HG02571 (cell line): ENCODE results near the gene WFDC9.
"Not testable (repeated sequence)": the region's sequence is repeated elsewhere in the genome, so short reads cannot be mapped to it uniquely, and the experiment has no call there.

Source experiments
- ATAC-seq: cut with Tn5 transposase; IDR thresholded peaks from one replicate; pipeline ENCODE4 v1.9.1; 2021; ENCODE audit warnings: mild to moderate bottlenecking, moderate library complexity; ENCODE audit not compliant: unreplicated experiment

The WFDC9 gene

DNA sequence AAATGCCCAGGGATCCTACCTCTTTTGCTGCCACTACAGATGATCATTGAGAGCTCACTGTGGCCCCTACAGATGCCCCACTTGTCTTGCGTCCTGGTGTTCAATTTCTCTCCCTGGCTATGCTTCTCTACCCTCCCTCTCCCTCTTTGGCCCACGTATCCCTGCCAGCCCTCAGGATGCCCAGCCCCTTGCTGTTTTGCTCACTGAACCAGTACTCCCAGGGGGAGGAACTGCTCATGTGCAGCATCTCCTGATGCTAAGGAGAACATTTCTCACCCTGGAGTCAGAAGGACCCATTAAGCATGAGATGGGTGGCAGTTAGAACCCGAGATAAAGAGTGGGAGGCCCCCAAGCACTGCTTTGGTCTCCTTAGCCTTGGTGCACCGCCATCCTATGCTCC is at the start of gene WFDC9:
TSS of gene WFDC9 (minus strand) at position 101 of the 400 bp plus-strand sequence. CDS start 21,103 bp downstream, outside the sequence.
- ATAC-seq: no peak

DNA sequence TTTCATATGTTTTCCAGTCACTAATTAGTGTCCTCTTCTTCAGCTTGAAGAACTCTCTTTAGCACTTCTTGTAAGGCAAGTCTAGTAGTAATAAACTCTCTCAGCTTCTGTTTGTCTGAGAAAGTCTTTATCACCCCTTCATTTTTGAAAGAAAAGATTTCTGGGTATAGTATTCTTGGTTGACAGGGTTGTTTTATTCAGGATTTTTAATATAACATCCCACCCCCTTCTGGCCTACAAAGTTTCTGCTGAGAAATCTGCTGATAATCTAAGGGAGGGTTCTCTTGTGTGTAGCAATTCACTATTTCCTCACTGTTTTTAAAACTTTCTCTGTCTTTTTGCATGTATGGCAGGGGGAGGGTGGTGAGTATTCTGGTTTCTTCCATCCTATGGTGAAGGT is 48.6 kb upstream of the WFDC9 start:
- no peak for ATAC-seq

DNA sequence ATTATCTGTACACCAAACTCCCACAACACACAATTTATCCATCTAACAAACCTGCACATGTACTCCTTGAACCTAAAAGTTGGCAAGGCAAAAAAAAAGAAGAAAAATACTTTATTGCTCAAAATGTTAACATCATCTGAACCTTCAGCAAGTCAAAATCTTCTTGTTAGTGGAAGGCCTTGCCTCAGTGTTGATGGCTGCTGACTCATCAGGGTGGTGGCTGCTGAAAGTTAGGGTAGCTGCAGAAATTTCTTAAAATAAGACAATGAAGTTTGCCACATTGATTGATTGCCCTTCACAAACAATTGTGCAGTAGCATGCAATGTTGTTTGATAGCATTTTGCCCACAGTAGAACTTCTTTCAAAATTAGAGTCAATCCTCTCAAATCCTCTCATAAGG is 41.7 kb upstream of the WFDC9 start:
- ATAC-seq: no peak

DNA sequence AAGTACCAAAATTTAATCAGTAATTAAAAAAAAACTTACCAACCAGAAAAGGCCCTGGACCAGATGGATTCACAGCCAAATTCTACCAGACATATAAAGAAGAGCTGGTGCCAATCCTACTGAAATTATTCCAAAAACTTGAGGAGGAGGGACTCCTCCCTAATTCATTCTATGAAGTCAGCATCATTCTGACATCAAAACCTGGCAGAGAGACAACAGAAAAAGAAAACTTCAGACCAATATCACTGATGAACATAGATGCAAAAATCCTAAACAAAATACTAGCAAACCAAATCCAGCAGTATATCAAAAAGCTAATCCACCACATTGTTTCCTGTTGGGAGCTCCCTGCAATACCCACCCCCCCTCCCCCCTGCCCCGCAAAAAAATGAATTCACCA is 39.1 kb upstream of the WFDC9 start, which contains the start of gene WFDC11:
TSS of gene WFDC11 (minus strand) at position 101 of the 400 bp plus-strand sequence. CDS start 19,639 bp downstream, outside the sequence.
- ATAC-seq: no peak

DNA sequence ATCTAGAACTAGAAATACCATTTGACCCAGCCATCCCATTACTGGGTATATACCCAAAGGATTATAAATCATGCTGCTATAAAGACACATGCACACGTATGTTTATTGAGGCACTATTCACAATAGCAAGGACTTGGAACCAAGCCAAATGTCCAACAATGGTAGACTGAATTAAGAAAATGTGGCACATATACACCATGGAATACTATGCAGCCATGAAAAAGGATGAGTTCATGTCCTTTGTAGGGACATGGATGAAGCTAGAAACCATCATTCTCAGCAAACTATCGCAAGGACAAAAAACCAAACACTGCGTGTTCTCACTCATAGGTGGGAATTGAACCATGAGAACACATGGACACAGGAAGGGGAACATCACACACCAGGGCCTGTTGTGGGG is 26.0 kb upstream of the WFDC9 start:
- not testable (repeated sequence) for ATAC-seq

DNA sequence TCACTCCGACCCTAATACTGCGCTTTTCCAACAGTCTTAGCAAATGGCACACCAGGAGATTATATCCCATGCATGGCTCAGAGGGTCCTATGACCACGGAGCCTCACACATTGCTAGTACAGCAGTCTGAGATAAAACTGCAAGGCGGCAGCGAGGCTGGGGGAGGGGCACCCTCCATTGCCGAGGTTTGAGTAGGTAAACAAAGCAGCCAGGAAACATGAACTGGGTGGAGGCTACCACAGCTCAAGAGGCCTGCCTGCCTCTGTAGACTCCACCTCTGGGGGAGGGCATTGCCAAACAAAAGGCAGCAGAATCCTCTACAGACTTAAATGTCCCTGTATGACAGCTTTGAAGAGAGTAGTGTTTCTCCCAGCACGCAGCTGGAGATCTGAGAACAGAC is 20.6 kb upstream of the WFDC9 start:
- ATAC-seq: not testable (repeated sequence)

DNA sequence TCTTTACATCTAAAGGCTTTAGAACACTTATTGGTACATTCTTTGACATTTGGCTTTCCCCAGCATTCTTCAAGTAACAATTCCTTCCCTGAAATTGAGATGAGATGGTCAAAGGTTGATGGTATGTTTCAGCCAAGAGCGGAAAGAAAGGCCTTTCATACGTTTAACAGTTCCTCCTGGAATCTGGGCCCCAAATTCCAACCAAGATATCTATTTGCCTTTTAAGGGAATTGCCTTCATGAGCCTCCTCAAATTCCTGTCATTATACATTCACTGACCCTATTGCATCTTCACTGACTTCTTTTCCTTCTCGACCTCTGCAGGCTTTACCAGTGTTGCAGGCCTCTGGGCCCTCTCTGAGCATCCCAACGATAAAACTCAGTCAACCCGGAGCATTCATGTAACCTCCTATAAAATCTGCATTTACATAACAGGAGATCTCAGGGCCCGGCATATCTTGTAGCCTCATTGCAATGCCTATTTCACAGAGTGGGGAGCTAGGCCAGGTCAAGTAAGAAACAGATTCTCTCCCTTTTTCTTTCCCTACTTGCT is 18.3 kb upstream of the WFDC9 start:
- no peak for ATAC-seq

DNA sequence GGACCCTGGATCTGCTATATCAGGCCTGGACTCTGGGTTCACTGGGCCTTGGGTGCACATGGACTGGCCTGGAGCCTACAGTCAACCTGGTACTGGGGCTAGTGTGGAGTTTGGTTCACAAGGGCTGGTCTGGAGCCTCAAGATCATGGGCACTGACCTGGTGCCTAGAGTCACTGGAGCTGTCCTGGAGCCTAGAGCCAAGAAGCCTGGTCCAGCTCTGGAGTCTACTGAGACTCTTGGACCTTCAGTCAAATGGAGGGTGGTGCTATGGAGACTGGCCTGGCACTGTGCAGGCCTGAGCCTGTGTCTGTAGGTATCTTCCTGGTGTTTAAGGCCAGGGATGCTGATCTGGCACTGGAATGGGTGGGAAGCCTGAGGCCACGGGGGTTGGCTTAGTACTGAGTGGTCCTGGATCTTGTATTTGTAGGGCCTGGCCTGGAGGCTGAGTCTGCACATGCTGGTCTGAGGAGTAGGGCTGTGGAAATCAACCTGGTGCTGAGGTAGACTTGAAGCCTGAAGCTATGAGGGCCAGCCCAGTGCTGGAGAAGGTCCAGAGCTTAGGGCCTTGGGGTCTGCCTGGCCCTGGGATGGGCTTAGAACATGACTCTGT is 16.5 kb upstream of the WFDC9 start:
- ATAC-seq: no peak

DNA sequence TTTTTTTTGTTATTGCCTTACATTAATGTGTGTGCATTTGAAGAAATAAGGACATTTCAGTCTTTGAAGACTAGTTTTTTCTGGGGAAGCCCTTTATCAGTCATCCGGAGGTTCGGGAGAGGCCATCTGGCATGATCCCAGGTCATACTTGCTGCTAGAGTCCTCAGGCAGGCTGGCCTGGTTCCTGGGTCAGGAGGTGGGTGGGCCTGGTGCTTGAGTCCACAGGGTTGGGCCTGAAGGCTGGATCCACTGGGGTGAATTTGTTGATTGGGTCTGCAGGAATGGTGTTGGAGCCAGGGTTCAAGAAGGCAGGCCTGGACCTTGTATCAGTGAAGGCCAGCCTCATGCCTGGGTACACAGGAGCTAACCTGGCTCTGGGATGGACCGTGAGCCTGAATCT is 15.8 kb upstream of the WFDC9 start:
- no peak for ATAC-seq

DNA sequence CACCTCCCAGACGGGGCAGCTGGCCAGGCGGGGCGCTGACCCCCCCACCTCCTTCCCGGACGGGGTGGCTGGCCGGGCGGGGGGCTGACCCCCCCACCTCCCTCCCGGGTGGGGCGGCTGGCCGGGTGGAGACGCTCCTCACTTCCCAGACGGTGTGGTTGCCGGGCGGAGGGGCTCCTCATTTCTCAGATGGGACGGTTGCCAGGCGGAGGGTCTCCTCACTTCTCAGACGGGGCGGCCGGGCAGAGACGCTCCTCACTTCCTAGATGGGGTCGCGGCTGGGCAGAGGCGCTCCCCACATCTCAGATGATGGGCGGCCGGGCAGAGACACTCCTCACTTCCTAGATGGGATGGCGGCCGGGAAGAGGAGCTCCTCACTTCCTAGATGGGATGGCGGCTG is 14.8 kb upstream of the WFDC9 start:
- not testable (repeated sequence) for ATAC-seq

DNA sequence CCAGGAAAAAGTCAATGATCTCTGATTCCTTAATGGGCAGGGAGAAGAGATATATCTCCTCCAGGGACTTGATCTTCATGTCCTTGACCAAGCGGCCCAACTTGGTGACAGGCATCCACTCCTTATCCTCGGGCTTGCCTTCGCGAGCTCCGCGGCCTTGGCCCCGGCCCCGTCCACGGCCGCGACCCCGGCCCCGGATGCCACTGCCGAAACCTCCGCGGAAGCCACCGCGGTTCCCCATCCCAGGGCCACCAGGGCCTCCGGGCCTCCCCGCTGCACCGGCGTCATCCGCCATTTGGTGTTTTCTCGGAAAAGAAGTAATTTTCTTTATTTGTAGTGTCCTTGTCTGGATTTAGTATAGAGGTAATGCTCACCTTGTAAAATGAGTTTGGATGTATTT is 10.0 kb upstream of the WFDC9 start:
- ATAC-seq: not testable (repeated sequence)

DNA sequence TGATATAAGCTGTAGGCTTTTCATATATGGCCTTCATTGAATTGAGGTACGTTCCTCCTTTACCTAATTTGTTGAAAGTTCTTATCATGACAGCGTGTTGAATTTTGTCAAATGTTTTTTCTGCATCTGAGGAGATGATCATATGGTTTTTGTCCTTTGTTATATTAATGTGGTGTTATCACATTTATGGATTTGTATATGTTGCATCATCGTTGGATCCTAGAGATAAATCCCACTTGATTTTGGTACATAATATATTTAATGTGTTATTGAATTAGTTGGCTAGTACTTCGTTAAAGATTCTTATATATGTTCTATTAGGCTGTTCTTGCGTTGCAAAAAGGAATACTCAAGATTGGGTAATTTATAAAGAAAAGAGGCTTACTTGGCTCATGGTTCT is 8.6 kb upstream of the WFDC9 start:
- no peak for ATAC-seq

DNA sequence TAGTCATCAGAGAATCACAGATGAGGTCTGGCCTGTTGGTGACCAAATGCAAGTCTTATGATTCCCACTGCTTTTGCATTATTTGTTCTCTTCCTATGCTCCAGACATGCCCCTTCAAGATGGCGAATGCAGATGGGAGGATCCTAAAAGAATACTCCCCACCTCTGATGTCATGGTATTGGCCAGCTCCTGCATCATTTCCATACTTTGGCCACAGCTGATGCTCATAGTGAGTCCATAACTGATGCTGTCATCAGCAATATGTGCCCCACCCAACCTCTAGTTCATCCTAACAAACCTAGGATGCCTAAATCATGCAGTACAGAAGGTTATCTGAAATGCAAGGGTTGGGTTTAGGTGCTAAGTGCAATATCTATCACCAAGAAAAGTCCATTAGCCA is 5.4 kb upstream of the WFDC9 start:
- no peak for ATAC-seq

DNA sequence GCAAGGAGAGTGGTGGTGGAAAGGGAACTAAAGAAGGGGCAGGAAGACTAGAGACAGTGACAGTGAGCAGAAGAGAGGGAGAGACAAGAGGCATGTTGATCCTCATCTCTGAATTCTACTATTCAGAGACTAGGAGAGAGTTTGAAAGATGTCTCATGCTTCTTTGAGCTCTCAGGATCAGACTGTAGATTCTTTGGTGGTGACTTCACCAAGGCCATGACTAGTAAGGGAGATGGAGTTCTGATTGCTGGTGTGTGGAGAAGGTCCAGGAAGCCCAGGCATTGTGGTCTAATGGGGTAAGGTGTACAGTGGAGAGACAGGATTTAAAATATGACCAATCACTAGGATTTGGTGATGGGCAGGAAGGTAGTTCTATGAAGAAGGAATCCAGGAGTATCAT is 713 bp downstream of the WFDC9 start:
- no peak for ATAC-seq

DNA sequence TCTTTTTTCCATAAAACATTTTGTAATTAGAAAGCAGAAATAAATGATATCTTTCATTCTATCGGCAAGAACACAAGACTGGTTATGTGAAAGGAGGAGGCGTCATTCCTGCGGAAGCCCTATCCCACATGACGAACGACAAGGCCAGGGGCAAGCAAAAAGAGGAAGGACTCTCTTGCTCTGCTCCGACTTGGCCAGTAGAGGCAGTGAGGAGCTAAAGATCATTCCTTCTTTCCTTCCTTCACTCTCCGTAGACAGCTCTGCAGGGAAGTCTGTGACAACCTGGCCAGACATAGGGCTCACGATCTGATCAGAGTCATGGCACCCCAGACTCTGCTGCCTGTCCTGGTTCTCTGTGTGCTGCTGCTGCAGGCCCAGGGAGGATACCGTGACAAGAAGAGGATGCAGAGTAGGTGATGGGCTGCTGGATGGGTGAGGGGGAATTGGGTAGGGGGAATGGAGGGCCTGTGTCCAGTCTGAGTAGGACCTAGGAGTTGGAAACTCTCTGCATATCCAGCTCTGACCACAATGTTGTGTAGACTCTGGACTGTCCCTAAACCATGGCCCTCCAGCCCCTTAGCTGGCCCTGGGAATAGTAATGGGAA is 1.5 kb downstream of the WFDC9 start, which contains the start of gene WFDC10A:
TSS of gene WFDC10A (plus strand) at position 244 of the 605 bp plus-strand sequence. CDS start at position 319, 75 bp downstream.
- ATAC-seq: no peak

DNA sequence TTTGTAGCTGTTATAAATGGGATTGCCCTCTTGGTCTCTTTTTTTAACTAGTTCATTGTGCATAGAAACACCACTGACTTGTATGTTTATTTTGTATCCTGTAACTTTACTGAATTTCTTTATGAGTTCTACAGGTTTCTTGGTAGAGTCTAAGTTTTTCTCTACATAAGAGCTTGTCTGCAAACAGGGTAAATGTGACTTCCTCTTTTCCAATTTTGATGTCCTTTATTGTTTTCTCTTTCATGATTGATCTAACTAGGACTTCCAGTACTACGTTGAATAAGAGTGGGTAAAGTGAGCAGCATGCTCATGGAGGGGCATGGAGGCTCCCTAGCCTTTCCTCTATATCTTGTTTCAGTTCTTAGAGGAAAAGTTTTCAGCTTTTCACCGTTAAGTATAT is 4.5 kb downstream of the WFDC9 start:
- ATAC-seq: no peak

DNA sequence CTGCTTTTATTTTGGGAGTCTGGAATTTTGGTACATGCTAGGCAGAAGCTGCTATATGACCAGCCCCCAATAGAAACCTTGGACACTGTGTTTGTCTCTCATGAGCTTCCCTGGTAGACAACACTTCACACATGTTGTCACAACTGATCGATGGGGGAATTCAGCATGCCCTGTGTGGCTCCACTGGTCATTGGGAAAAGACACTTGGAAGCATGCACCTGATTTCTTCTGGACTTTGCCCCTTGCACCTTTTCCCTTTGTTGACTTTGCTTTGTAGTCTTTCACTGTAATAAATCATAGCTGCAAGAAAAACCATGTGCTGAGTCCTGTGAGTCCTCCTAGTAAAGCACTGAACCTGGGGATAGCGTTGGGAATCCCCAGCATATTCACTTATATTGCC is 9.5 kb downstream of the WFDC9 start:
- no peak for ATAC-seq

DNA sequence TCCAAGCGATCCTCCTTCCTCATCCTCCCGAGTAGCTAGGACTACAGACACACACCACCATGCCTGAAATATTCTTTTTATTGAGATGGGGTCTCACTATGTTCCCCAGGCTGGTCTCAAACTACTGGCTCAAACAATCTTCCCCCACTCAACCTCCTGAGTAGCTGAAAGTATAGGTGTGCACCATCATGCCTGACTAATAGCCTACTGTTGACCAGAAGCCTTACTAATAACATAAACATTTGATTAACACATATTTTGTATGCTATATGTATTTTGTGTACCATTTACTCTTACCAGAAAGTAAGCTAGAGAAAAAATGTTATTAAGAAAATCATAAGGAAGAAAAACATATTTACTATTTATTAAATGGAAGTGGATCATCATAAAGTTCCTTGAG is 13.5 kb downstream of the WFDC9 start:
- no peak for ATAC-seq

DNA sequence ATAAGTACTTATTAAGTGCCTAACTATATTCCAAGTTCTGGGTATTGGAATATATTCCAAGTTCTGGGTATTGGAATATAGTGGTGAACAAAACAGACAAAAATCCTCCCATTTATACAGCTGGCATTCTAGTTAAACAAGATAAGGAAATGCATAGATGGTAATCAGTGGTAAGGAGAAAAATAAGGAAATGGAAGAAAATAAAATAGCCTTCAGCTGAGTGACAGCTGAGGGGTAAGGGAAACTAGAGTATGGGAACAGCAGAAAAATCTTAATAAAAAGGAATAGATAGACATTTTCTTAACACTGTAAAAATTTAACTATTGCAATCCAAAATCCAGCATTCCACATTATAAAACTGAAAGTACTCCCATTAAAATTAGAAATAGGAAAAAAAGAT is 18.8 kb downstream of the WFDC9 start:
- no peak for ATAC-seq

DNA sequence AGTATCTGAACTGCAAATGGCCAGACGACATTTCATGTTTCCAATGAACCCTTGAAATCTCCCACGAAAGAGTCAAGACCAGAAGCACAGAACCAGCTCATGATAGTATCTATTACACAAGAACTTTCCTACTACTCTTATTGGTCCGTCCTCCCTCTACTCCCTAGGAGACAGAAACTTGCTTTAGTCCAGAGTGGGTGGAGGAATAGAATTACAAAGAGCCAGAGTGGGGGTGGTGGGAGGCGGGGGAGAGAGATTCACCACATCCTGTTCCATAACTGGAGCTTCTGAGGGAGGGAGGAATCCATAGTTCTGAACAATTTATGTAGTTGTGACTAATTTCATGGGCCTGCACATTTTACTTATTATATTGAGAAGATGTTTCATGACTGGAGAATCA is 20.0 kb downstream of the WFDC9 start:
- ATAC-seq: no peak

DNA sequence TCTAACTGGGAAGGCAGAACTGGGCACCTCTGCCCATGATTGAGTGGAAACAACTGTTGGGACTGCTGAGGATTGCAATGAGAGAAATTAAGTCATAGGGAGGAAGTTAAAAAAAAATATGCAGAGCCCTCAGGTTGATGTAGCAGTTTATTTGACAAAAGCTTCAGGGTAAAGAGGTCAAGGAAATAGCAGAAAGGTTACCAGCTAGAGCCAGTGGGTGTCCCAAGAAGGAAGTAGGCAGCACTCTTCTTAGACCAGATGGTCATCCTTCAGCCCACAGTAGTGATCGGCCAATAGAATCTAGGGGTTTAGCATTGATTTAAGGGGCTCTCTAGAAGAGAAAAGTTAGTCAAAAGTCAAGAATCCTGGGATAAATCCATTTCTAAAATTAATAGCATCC is 23.3 kb downstream of the WFDC9 start:
- ATAC-seq: no peak

DNA sequence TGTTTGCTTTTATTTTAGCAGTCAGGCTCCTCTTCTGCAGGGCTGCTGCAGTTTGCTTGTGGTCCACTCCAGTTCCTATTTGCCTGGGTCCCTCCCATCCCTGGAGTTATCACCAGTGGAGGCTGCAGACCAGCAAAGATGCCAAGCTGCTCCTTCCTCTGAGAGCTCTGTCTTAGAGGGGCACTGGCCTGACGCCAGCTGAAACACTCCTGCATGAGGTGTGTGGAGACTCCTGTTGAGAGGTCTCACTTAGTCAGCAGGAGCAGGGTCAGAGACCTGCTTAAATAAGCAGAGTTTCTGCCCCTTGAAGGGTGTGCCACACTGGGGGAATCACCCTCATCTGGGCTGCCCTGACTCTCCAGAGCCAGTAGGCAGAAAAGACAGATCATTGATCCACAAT is 35.8 kb downstream of the WFDC9 start:
- no peak for ATAC-seq
